G401.6 (cell line): ENCODE measurements around the gene RYK.
"Not testable (repeated sequence)": the region's sequence is repeated elsewhere in the genome, so short reads cannot be mapped to it uniquely, and the experiment has no call there.

ENCODE experiments used
- FAIRE-seq: peaks from 2 replicates; lab custom pipeline; 2012; peaks lifted over from hg19 to GRCh38; lab: Jason Lieb, UNC

The RYK gene

DNA sequence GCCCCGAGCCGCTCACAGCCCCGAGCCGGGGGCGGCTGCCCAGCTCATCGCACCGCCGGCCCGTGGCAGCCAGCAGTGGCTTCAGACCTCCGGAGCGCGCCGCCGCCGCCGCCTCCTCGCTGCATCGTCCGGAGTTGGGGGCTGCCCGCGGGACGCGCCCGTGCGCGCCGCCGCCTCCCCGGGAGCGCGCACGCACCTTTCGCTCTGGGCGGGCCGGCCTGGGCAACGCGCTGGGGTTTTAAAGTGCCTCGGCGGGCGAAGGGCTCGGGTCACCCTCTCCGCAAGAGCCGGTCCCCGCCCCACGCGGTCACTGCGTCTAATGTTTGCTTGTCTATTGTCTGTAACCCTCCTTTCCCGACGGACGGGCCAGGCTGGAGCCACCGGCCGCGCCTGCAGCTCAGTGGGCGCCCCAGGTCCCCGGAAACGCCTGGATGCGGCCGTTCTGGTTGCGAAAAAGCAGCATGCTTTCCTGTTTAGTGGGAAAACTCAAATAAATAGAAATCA is at the start of gene RYK:
TSS of gene RYK (minus strand) at position 143 of the 504 bp plus-strand sequence. CDS start 205 bp downstream, outside the sequence.
- no peak for FAIRE-seq

DNA sequence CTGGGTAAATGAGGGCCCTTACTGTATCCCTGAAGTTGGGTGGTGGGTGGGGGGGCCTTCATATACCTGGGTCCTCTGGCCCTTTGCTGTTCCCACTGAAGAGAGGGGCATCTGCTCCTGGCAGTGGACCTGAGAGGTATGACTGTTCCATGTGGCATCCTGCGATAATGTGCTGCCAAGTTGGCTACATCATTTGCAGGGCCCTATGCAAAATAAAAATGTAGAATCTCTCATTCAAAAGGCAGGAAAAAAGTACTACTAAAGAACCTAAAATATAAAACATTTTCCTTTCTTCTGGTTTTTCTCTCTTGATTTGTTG is 49.2 kb upstream of the RYK start:
- FAIRE-seq = no peak

DNA sequence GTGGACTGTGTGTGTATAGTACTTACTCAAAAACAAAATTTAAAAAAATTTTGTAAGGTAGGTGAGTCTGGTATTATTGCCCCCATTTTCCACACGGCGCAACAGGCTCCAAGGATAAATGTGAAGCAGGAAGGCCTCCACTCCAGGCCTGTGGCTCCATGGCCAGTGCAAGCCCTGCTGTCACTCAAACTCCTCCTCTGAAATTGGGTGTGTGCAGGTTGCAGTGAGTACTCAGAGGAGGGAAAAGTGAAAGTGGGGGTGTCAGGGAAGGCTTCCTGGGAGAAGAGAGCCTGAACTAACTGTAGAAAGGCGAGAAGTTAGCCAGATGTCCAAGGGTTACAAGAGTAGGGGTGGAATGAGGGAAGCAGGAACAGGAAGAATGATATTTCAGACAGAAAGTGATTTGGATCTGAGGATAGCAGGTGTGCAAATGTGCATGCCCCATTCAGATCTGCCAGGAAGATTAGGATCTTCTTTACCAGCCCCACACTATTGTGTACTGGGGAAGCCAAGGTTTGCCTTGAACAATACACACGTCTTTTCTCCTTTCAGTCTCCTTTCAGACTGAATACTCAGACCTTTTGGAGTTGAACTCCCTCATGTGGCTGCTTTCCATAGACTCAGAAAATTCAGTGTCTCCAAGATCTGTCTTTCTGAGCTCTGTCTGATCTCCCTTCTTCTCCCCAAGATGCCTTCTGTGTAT is 48.7 kb upstream of the RYK start:
- peak; percentile 89 for FAIRE-seq

DNA sequence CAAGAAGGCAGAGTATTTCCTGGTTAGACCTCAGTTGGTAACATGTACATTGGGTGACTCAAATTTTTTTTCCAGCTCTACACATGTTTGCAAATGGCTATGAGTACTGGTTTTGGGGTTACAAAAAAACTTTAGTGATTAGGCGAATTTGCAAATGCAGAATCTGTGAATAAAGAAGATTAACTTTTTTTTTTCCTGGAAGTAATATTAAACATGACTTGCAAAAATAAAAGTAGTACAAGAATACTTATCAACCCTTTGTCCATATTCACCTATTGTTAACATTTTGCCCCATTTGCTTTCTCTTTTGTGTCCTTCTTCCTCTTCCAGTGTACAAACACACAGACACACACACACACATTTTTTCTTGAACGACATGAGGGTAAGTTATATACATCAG is 47.6 kb upstream of the RYK start:
- no peak for FAIRE-seq

DNA sequence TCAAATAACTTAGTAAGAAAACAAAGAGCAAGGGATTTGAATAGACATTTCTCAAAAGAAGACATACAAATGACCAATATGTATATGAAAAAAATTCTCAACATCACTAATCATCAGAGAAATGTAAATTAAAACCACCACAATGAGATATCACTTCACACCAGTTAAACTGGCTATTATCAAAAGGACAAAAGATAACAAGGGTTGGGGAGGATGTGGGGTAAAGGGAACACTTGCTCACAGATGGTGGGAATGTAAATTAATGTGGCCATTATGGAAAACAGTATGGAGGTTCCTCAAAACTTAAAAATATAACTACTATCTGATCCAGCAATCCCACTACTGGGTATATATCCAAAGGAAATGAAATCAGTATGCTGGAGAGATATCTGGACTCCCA is 46.0 kb upstream of the RYK start:
- no peak for FAIRE-seq

DNA sequence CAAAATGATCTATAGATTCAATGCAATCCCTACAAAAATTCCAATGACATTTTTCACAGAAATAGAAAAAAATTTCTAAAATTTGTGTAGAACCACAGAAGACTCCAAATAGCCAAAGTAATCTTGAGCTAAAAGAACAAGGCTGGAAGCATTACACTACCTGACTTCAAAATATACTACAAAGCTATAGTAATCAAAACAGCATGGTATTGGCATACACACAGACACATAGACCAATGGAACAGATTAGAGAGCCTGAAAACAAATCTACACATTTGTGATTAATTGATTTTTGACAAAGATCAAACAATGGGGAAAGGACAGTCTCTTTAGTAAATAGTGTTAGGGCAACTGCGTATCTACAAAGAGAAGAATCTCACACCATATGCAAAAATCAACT is 45.3 kb upstream of the RYK start:
- no peak for FAIRE-seq

DNA sequence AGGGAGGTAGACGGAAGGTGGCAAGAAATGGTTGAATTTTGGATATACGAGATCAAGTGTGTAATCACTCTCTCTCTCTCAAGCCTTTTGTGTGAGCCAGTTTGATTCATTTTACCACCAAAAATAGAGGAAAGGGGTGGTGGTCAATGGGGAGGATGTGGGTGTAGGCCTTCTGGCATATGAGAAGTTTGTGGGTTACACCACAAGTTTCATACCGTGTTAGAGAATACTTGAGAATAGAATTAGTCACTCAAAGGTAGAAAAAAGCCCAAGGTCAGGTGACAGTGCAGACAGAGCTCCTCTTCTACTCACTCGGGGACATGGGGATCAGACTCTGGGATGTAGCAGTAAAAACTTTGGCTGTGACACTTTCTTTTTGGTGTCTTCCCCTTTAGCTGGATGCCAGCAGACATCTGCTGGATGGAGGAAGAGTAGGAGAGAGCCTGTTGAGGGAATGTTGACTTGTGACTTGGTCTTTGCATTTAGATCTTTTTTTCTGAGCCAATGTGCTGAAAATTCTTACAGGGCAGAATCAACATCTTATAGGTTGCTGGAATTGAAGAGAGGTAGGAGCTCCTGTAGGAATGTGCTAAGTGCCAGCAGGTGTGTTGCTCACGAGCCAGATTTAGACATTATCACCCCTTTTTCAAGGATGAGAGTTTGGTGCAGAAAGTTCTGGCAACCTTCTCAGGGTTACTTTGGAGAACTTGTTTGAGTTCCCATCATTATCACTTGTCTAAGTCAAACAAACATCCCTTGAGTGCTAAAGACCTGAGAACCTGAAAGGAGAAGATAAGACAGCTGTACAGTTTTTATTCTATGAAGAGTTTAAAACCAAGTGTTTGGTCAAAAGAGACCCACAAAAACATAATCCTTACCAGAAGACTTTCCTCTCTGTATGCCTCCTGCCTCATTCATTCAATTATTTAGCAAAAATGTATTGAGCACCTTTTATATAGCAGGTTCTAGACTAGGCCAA is 43.9 kb upstream of the RYK start:
- no peak for FAIRE-seq

DNA sequence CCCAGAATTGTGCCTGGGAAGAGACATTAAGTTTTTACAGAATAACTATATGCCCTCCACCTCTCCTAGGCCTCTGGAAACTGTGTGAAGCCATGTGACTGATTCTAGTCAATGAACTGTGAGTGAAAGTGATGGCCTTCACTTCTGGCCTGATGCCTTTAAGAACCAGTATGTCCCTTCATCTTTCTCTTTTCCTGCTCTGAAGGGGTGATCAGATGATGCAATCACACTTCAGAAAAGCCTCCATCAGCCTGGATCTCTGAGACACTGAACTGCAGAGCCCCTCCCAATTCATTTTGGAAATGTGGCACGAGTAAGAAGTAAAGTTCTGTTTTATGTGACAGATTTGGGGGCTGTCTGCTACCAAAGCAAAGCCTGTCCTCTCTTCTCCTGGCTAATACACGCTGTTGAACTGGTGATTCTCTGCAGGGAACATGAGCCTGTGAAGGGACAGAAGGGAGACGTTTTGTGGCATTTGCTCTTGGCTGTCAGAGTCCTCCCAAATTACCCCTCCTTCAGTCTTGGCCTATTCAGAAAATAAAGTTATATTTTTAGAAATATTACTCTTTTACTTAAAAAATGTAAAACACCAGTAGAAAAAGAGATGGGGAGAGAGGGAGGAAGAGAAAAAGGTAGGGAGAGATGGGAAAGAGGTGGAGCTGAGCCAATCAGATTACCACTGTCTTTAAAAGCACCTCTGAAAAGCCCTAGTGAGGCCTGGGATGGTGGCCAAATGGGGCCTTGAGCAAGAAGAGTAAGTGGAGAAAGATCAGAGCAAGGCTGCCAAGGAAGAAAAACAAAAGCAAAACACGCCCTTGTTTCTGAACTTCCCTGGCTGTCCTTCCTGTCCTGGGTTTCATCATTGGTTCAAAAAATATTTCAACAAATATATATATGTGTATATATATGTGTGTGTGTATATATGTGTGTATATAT is 40.9 kb upstream of the RYK start:
- FAIRE-seq = no peak

DNA sequence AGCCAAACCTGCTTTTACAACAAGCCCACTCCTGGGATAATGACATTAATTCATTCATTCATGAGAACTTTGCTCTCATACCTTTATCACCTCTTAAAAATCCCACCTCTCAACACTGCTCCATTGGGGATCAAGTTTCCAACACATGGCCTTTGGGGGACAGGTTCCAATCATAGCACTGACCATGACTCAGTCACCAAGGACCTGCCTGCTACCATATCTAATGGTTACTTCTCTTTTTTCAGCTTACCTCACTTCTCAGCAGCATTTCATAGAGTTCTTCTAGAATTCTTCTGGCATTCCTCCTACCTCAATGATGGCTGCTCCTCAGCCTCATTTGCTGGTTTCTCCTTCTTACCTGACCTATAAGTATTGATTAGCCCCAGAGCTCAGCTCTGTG is 36.9 kb upstream of the RYK start:
- FAIRE-seq = no peak

DNA sequence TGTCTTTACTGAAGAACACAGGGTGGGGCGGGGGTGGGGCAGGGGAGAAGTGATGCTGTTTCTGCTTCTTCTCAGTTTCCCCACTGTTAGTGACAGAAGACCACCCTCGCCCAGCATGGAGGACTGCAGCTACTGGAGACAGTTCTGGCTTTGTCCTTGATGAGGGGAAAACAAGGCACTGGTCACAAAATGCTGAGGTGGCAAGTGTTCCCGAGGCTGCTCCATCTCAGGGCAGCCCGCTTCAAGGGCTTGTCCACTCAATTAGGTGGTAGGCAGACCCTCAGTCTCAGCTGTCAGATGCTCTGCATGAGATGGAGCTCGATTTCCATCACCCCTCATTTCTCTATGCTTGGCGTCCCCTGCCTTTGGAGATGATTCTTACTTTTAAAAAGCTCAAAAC is 33.8 kb upstream of the RYK start:
- no peak for FAIRE-seq

DNA sequence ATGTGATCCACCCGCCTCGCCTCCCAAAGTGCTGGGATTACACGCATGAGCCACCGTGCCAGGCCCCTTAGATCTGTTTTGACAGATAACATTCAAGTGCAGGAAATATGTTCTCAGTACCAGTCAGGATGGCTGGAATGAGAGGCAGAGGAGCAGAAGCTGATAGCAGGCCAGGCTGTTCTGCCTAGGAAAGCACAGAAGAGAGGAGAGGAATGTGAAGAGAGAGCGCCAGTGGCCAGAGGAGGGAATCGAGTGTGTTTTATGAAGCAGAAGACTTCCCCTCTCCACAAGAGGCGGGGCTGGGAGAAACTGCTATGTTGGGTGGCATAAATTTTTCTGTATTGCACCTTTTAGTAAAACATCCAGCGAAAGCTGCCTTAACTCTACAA is 32.0 kb upstream of the RYK start:
- no peak for FAIRE-seq

DNA sequence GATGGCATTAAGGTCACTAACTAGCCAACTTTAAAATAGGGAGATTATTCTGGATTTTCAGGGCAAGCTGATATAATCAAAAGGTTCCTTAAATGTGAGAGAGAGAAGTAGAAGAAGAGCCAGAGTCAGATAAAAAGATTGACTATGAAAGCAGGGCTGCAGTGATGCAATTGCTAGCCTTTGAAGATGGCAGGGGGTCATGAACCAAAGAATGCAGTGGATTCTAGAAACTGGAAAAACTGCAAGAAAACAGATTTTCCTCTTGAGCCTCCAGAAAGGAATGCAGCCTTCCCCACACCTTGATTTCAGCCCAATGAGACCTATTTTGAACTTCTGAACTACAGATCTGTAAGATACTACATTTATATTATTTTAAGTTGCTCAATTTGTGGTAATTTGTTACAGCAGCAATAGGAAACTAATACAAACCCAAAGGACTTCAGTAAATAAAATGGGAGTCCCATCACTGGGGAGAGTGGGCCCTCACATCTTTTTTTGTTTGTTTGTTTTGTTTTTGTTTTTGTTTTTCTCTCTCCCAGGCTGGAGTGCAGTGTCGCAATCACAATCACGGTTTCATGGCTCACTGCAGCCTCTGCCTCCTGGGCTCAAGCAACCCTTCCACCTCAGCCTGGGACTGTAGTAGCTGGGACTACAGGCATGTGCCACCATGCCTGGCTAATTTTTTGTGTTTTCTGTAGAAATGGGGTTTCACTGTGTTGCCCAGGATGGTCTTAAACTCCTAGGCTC is 31.4 kb upstream of the RYK start:
- FAIRE-seq = no peak

DNA sequence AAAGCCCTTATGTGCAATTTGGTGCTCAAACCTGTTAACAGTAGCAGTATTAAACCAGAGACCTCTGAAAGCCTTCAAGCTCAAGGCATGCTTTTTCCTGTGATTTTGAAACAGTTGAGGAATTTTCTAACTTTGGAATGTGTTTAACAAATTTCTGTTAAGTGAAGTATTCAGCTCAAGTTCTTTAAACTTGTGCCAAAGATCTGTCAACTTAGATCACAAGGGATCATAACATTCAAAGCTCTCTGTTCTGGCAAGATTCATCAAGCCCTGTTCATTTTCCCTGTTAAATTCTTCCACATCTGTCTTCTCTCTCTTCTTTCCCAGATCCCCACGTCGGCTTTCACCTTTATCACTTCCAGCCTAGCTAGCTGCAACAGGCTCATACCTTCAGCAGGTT is 28.8 kb upstream of the RYK start:
- no peak for FAIRE-seq

DNA sequence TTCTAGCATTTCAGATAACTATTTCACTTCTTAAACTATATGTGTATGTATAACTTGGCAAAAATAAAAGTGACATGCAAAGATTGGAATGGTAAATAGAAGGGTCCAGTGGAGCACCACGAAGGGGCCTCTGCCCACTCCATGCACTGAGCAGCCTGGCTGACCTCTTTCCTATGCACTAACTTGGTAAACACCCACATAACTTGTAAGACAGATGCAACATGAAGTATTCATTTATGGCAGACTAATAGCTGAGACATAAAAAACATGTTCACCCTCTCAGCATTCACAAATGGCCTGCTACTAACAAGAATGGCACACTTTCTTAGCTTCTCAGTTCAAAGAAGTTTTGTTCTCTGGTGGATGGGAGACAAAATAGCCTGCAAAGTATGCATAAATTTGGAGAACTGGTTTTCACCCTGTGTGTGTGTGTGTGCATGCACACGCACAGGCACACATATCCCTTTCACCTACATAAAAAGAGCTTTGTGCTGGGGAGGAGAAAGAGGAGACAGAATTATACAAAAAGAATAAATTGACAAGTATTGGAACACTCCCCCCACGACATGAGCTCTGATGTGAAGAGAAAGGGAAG is 26.5 kb upstream of the RYK start:
- no peak for FAIRE-seq

DNA sequence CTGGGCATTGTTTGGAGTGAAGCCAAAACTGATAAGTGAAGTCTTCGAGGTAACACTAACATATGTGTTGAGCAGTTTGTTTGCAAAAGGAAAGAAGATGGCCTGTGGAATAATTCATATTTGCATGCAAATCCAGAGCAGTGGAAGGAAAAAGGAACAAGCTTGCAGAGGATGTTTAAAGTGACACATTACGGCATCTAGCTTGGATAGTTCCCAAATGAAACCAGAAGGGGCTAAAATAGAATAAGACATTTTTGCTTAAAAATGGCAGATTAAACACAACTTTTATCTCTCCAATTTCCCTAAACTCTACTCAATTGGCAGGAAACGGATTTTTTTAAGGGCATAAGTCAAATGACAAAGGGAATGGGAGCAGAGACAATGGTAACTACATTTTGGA is 25.4 kb upstream of the RYK start:
- no peak for FAIRE-seq

DNA sequence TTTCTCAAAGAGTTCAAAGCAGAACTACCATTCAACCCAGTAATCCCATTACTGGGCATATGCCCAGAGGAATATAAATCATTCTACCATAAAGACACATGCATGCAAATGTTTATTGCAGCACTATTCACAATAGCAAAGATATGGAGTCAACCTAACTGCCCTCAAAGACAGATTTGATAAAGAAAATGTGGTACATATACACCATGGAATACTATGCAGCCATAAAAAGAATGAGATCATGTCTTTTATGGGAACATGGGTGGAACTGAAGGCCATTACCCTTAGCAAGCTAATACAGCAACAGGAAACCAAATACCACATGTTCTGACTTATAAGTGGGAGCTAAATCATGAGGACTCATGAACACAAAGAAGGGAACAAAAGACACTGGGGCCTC is 24.5 kb upstream of the RYK start:
- not testable (repeated sequence) for FAIRE-seq

DNA sequence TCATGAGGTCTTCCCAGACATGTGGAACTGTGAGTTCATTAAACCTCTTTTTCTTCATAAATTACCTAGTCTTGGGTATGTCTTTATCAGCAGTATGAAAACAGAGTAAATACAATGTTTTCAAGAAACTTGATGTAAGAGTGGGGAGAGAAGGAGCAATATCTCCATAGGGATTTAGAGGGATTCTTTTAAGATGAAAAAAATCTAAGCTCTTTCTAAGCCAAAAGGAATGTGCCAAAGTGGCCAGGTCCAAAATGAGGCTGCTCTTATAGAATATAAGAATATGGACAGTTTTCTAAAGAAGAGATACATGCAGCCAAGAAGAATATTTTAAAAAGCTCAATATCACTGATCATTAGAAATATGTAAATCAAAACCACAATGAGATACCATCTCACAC is 23.9 kb upstream of the RYK start:
- FAIRE-seq = no peak

DNA sequence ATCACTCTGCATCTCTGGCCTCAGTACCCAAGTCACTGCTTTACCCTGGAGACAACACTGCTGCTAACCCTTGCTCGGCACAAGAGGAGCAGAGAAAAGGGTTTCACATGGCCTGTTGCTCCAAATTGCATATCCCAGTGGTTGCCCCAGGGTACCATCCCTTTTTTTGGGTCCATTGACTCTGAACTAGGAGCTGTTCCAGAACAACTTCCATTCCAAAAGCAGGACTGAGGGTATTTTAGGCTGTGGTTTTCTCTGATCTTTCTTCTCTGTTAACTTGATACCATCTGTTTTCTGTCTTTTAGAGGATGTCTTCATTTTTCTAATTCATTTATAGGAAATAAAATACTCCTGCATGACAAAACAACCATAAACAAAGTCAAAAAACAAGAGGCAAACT is 17.3 kb upstream of the RYK start:
- FAIRE-seq = no peak

DNA sequence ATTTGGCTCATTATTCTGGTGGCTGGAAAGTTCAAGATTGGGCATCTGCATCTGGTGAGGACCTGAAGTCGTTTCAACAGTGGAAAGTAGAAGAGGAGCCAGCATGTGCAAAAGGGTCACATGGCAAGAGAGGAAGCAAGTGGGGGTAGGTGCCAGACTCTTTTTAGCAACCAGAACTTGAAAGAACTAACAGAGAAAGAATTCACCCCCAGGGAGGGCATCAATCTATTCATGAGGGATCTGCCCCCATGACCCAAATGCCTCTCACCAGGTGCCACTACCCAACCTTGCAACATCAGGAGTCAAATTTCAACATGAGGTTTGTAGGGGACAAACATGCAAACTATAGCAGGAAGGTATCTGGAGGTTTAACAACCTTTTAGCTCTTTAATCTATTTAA is 10.3 kb upstream of the RYK start:
- no peak for FAIRE-seq

DNA sequence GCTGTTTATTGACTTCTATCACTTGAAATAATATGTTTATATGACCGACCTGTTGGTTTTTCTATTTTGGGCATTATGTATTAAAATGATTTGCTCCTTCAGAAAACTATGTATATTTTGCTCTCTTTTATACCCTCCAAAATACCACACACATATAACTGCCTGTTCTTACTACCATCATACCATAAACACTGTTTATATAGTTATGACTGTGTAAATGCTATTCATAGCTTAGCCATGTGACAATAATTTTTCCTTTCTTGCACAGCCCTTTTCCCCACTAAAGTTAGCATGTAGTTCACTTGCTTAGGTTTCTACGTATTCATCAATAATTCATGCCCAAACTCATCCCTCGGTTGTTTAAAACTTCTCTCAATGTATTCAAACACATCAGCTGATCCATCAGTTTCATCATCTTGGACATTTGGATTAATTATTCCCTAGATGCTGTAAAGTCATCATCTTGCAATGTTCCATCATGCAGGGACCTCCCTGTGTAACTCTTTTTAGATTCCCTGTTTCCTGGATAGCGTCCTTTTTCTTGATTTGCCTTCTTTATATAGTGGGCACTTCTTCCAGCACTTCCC is 8.2 kb upstream of the RYK start:
- no peak for FAIRE-seq

DNA sequence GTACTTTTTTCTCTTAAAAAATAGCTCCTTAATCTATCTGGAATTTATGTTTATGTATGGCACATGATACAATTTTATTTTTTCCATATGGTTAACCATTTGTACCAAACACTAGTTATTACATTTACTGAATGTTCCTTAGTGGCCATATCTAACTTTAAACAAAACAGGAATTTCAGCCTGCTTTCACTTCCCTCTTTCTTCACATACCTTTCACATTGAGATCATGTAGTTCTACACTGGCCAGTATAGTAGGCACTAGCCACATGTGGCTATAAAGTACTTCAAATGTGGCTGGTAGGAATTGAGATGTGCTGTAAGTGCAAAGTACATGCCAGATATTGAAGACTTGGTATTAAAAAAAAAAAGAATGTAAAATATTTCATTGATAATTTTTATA is 4.7 kb upstream of the RYK start:
- no peak for FAIRE-seq
